ENCODE measurements around the gene CCT6A. TPM values are rescaled to one million over a fixed set of nuclear protein-coding genes. Genes with fewer than 3 reads are reported as not detected.
A peak's percentile ranks its signal among the peaks of the same experiment; 100 is the strongest.
"Not testable (repeated sequence)": the region's sequence is repeated elsewhere in the genome, so short reads cannot be mapped to it uniquely, and the experiment has no call there.

The CCT6A gene
- total RNA-seq = 113 TPM

- Histone ChIP-seq H3K9me3 (ENCODE audit: control insufficient read depth in 3 of 3, low read length in 3 of 3) (no peaks in the 10 kb centered on the region), H3K27me3 (ENCODE audit: control insufficient read depth in 3 of 3, insufficient read depth in 3 of 3, low read length in 3 of 3) (no peaks in the 10 kb centered on the region), H3K4me1 (ENCODE audit: control insufficient read depth in 3 of 3, insufficient read depth in 3 of 3, low read length in 3 of 3) (peaks cover 16 to 31% (median 21%) of the 10 kb centered on the region in 3 donors), H3K9ac (ENCODE audit: low read depth in 1 of 3, low read length in 3 of 3) (peak within 1 kb of the TSS; percentile 97 to 98 (median 98)), H3K36me3 (ENCODE audit: control insufficient read depth in 3 of 3, insufficient read depth in 3 of 3, low read length in 3 of 3) (peaks cover 18 to 29% (median 27%) of the 10 kb centered on the region in 3 donors), H3K27ac (ENCODE audit: low read depth, low read length) (peak within 1 kb of the TSS; percentile 92), H3K4me3 (ENCODE audit: low read length in 3 of 3) (peak within 1 kb of the TSS; percentile 96 to 99 (median 99))
Measured at GRCh38 chr7:56051339-56052191, at the start of gene CCT6A, which contains the start of gene PSPH. Gene CCT6A (plus strand): TSS chr7:56051765. CDS start chr7:56051849, 84 bp downstream. Gene PSPH (minus strand): TSS chr7:56051444. CDS start chr7:56021212, 30,232 bp downstream.

GRCh38 chr7:56003749-56004148, 47.8 kb upstream of the CCT6A start:
- Histone ChIP-seq H3K27me3 (ENCODE audit: control insufficient read depth in 3 of 3, insufficient read depth in 3 of 3, low read length in 3 of 3) (no peaks in the 10 kb centered on the region), H3K9me3 (ENCODE audit: control insufficient read depth in 3 of 3, low read length in 3 of 3) (no peaks in the 10 kb centered on the region), H3K27ac (ENCODE audit: low read depth, low read length) (no peak overlapping the region), H3K4me3 (ENCODE audit: low read length in 3 of 3) (no peak overlapping the region), H3K36me3 (ENCODE audit: control insufficient read depth in 3 of 3, insufficient read depth in 3 of 3, low read length in 3 of 3) (peaks cover 4 to 14% (median 11%) of the 10 kb centered on the region in 3 donors), H3K4me1 (ENCODE audit: control insufficient read depth in 3 of 3, insufficient read depth in 3 of 3, low read length in 3 of 3) (no peaks in the 10 kb centered on the region), H3K9ac (ENCODE audit: low read depth in 1 of 3, low read length in 3 of 3) (no peak overlapping the region)

- Histone ChIP-seq H3K27ac (ENCODE audit: low read depth, low read length) (no peak overlapping the region), H3K4me1 (ENCODE audit: control insufficient read depth in 3 of 3, insufficient read depth in 3 of 3, low read length in 3 of 3) (peaks cover 0 to 3% (median 2%) of the 10 kb centered on the region in 3 donors), H3K9ac (ENCODE audit: low read depth in 1 of 3, low read length in 3 of 3) (no peak overlapping the region), H3K9me3 (ENCODE audit: control insufficient read depth in 3 of 3, low read length in 3 of 3) (no peaks in the 10 kb centered on the region), H3K4me3 (ENCODE audit: low read length in 3 of 3) (no peak overlapping the region), H3K27me3 (ENCODE audit: control insufficient read depth in 3 of 3, insufficient read depth in 3 of 3, low read length in 3 of 3) (no peaks in the 10 kb centered on the region), H3K36me3 (ENCODE audit: control insufficient read depth in 3 of 3, insufficient read depth in 3 of 3, low read length in 3 of 3) (no peaks in the 10 kb centered on the region)
Measured at GRCh38 chr7:56007167-56007652, 44.4 kb upstream of the CCT6A start.

GRCh38 chr7:56007891-56008290, 43.7 kb upstream of the CCT6A start:
- Histone ChIP-seq H3K27me3 (ENCODE audit: control insufficient read depth in 3 of 3, insufficient read depth in 3 of 3, low read length in 3 of 3) (no peaks in the 10 kb centered on the region), H3K4me1 (ENCODE audit: control insufficient read depth in 3 of 3, insufficient read depth in 3 of 3, low read length in 3 of 3) (peaks cover 0 to 3% (median 2%) of the 10 kb centered on the region in 3 donors), H3K4me3 (ENCODE audit: low read length in 3 of 3) (no peak overlapping the region), H3K27ac (ENCODE audit: low read depth, low read length) (no peak overlapping the region), H3K36me3 (ENCODE audit: control insufficient read depth in 3 of 3, insufficient read depth in 3 of 3, low read length in 3 of 3) (no peaks in the 10 kb centered on the region), H3K9ac (ENCODE audit: low read depth in 1 of 3, low read length in 3 of 3) (no peak overlapping the region), H3K9me3 (ENCODE audit: control insufficient read depth in 3 of 3, low read length in 3 of 3) (no peaks in the 10 kb centered on the region)

GRCh38 chr7:56009695-56010094, 41.9 kb upstream of the CCT6A start:
- H3K9me3 ChIP-seq (ENCODE audit: control insufficient read depth in 3 of 3, low read length in 3 of 3) = no peaks in the 10 kb centered on the region
- H3K9ac ChIP-seq (ENCODE audit: low read depth in 1 of 3, low read length in 3 of 3) = no peak overlapping the region
- peaks cover 0 to 3% (median 2%) of the 10 kb centered on the region in 3 donors for H3K4me1 ChIP-seq (ENCODE audit: control insufficient read depth in 3 of 3, insufficient read depth in 3 of 3, low read length in 3 of 3)
- H3K27ac ChIP-seq (ENCODE audit: low read depth, low read length) = no peak overlapping the region
- H3K36me3 ChIP-seq (ENCODE audit: control insufficient read depth in 3 of 3, insufficient read depth in 3 of 3, low read length in 3 of 3) = no peaks in the 10 kb centered on the region
- no peaks in the 10 kb centered on the region for H3K27me3 ChIP-seq (ENCODE audit: control insufficient read depth in 3 of 3, insufficient read depth in 3 of 3, low read length in 3 of 3)
- H3K4me3 ChIP-seq (ENCODE audit: low read length in 3 of 3) = no peak overlapping the region

- H3K4me3 ChIP-seq (ENCODE audit: low read length in 3 of 3); H3K4me1 ChIP-seq (ENCODE audit: control insufficient read depth in 3 of 3, insufficient read depth in 3 of 3, low read length in 3 of 3); H3K27me3 ChIP-seq (ENCODE audit: control insufficient read depth in 3 of 3, insufficient read depth in 3 of 3, low read length in 3 of 3); H3K9ac ChIP-seq (ENCODE audit: low read depth in 1 of 3, low read length in 3 of 3); H3K27ac ChIP-seq (ENCODE audit: low read depth, low read length); H3K9me3 ChIP-seq (ENCODE audit: control insufficient read depth in 3 of 3, low read length in 3 of 3): not testable (repeated sequence)
- H3K36me3 ChIP-seq (ENCODE audit: control insufficient read depth in 3 of 3, insufficient read depth in 3 of 3, low read length in 3 of 3) = peaks cover 2 to 11% (median 5%) of the 10 kb centered on the region in 3 donors
Measured at GRCh38 chr7:56017015-56017414, 34.5 kb upstream of the CCT6A start.

- peaks cover 2 to 11% (median 5%) of the 10 kb centered on the region in 3 donors for H3K36me3 ChIP-seq (ENCODE audit: control insufficient read depth in 3 of 3, insufficient read depth in 3 of 3, low read length in 3 of 3)
Measured at GRCh38 chr7:56019501-56019900, 32.1 kb upstream of the CCT6A start.

GRCh38 chr7:56023500-56023899, 28.1 kb upstream of the CCT6A start:
- Histone ChIP-seq H3K9me3 (ENCODE audit: control insufficient read depth in 3 of 3, low read length in 3 of 3) (no peaks in the 10 kb centered on the region), H3K36me3 (ENCODE audit: control insufficient read depth in 3 of 3, insufficient read depth in 3 of 3, low read length in 3 of 3) (peaks cover 0 to 16% (median 7%) of the 10 kb centered on the region in 3 donors), H3K9ac (ENCODE audit: low read depth in 1 of 3, low read length in 3 of 3) (no peak overlapping the region), H3K4me1 (ENCODE audit: control insufficient read depth in 3 of 3, insufficient read depth in 3 of 3, low read length in 3 of 3) (no peaks in the 10 kb centered on the region), H3K4me3 (ENCODE audit: low read length in 3 of 3) (no peak overlapping the region), H3K27me3 (ENCODE audit: control insufficient read depth in 3 of 3, insufficient read depth in 3 of 3, low read length in 3 of 3) (no peaks in the 10 kb centered on the region), H3K27ac (ENCODE audit: low read depth, low read length) (no peak overlapping the region)

More at GRCh38 chr7:56019501-56019900, 32.1 kb upstream of the CCT6A start:
- no peak overlapping the region for H3K9ac ChIP-seq (ENCODE audit: low read depth in 1 of 3, low read length in 3 of 3)
- H3K9me3 ChIP-seq (ENCODE audit: control insufficient read depth in 3 of 3, low read length in 3 of 3) = no peaks in the 10 kb centered on the region
- H3K27ac ChIP-seq (ENCODE audit: low read depth, low read length) = no peak overlapping the region
- no peaks in the 10 kb centered on the region for H3K27me3 ChIP-seq (ENCODE audit: control insufficient read depth in 3 of 3, insufficient read depth in 3 of 3, low read length in 3 of 3)
- H3K4me1 ChIP-seq (ENCODE audit: control insufficient read depth in 3 of 3, insufficient read depth in 3 of 3, low read length in 3 of 3) = no peaks in the 10 kb centered on the region
- H3K4me3 ChIP-seq (ENCODE audit: low read length in 3 of 3) = no peak overlapping the region

GRCh38 chr7:56026538-56026937, 25.0 kb upstream of the CCT6A start:
- Histone ChIP-seq H3K36me3 (ENCODE audit: control insufficient read depth in 3 of 3, insufficient read depth in 3 of 3, low read length in 3 of 3) (peaks cover 0 to 6% (median 2%) of the 10 kb centered on the region in 3 donors), H3K27ac (ENCODE audit: low read depth, low read length) (no peak overlapping the region), H3K9ac (ENCODE audit: low read depth in 1 of 3, low read length in 3 of 3) (no peak overlapping the region), H3K9me3 (ENCODE audit: control insufficient read depth in 3 of 3, low read length in 3 of 3) (no peaks in the 10 kb centered on the region), H3K4me1 (ENCODE audit: control insufficient read depth in 3 of 3, insufficient read depth in 3 of 3, low read length in 3 of 3) (no peaks in the 10 kb centered on the region), H3K27me3 (ENCODE audit: control insufficient read depth in 3 of 3, insufficient read depth in 3 of 3, low read length in 3 of 3) (no peaks in the 10 kb centered on the region), H3K4me3 (ENCODE audit: low read length in 3 of 3) (no peak overlapping the region)

Data from skeletal muscle tissue (tissue), 4 donors.